HCT116 (cell line): Measurements from ENCODE around the gene DLG2. TPM values are rescaled to one million over a fixed set of nuclear protein-coding genes. Genes with fewer than 3 reads are reported as not detected.

Experiments used
- ATAC-seq: fragments of 200-7000 bp; cut with Tn5 transposase; 2 replicates; pipeline ENCODE4 v1.9.1; 2020; ENCODE audit warnings: mild to moderate bottlenecking, moderate library complexity
- BruUV-seq: library from RNA; stranded (reverse); fragments of 400-500 nt; replicated peaks from 2 replicates; lab custom pipeline; 2021; lab: Mats Ljungman, UMichigan
- CTCF ChIA-PET: fragments of 300-600 bp; sonication (Branson Sonifier 250); formaldehyde crosslinking; loops from one replicate; lab custom pipeline; 2021; ENCODE audit warnings: antibody characterized with exemption; lab: Charles Lee
- POLR2A ChIA-PET: fragments of 300-600, 350-600 bp; sonication (Branson Sonifier 250); formaldehyde crosslinking; loops from one replicate; lab custom pipeline; 2021; ENCODE audit warnings: antibody characterized with exemption; lab: Charles Lee
- RAD21 ChIA-PET, 2 experiments: fragments of 300-600 bp; sonication (Branson Sonifier 250); formaldehyde crosslinking; loops; one replicate each; lab custom pipeline; 2023; ENCODE audit warnings: low total read pairs in 2 of 2; ENCODE audit not compliant: uncharacterized antibody in 2 of 2, unreplicated experiment in 2 of 2, low non-redundant PET in 1 of 2; lab: Charles Lee
- DNase-seq: peaks from one replicate; pipeline ENCODE4 v3.0.0-alpha.2; 2010; ENCODE audit warnings: low read depth, low spot score
- H2AFZ ChIP-seq: fragments of 200-600 bp; shearing (Covaris generic), sonication (generic); 2 replicates; pipeline ENCODE4 v1.6.1; 2017; ENCODE audit warnings: low read depth, mixed run types, mixed read lengths, antibody characterized with exemption, low read length; ENCODE audit not compliant: poor library complexity, severe bottlenecking
- H3K27ac ChIP-seq: 2 replicates; pipeline ENCODE4 v1.5.1; 2012; ENCODE audit warnings: low read depth, low read length
- H3K27me3 ChIP-seq: fragments of 200-600 bp; sonication (generic); 2 replicates; pipeline ENCODE4 v1.6.1; 2016; ENCODE audit warnings: mixed run types, low read length, mixed read lengths; ENCODE audit not compliant: insufficient read depth
- H3K36me3 ChIP-seq, 2 experiments: fragments of 200-500 bp in 1 of 2; fragments of 200-600 bp in 1 of 2; sonication (Bioruptor generic) in 1 of 2; sonication (generic) in 1 of 2; 2 replicates each; pipeline versions ENCODE4 v1.5.1 to v1.6.1; 2014 to 2016; ENCODE audit warnings: low read length in 2 of 2, inconsistent platforms in 1 of 2, mixed read lengths in 1 of 2, mixed run types in 1 of 2; ENCODE audit not compliant: insufficient read depth in 2 of 2, control insufficient read depth in 1 of 2
- H3K4me1 ChIP-seq, 2 experiments: fragments of 200-600 bp in 1 of 2; sonication (generic) in 1 of 2; 2 replicates each; pipeline versions ENCODE4 v1.5.1 to v1.6.1; 2012 to 2017; ENCODE audit warnings: low read length in 2 of 2, inconsistent platforms in 1 of 2, mild to moderate bottlenecking in 1 of 2, mixed read lengths in 1 of 2, mixed run types in 1 of 2, moderate library complexity in 1 of 2; ENCODE audit not compliant: insufficient read depth in 2 of 2, control insufficient read depth in 1 of 2
- H3K4me2 ChIP-seq: fragments of 200-600 bp; sonication (generic); 2 replicates; pipeline ENCODE4 v1.6.1; 2017; ENCODE audit warnings: mixed run types, low read length, mixed read lengths
- H3K4me3 ChIP-seq, 2 experiments: fragments of 200-600 bp in 1 of 2; sonication (generic) in 1 of 2; replicated peaks in 1 of 2; 2 replicates each; pipeline ENCODE4 v1.5.1; 2011 to 2016; ENCODE audit warnings: low read length in 2 of 2, control low read depth in 1 of 2, low read depth in 1 of 2, mild to moderate bottlenecking in 1 of 2, mixed read lengths in 1 of 2, mixed run types in 1 of 2
- H3K79me2 ChIP-seq: fragments of 200-600 bp; sonication (generic); 2 replicates; pipeline ENCODE4 v1.6.1; 2017; ENCODE audit warnings: mild to moderate bottlenecking, mixed run types, low read length, moderate library complexity, mixed read lengths; ENCODE audit not compliant: insufficient read depth
- H3K9ac ChIP-seq: fragments of 200-600 bp; sonication (generic); 2 replicates; pipeline ENCODE4 v1.6.1; 2016; ENCODE audit warnings: low read length, mixed read lengths
- H3K9me2 ChIP-seq: fragments of 200-600 bp; sonication (generic), shearing (Covaris generic); 2 replicates; pipeline ENCODE4 v1.6.1; 2017; ENCODE audit warnings: mixed run types, mild to moderate bottlenecking, moderate library complexity; ENCODE audit not compliant: insufficient read depth
- H3K9me3 ChIP-seq, 2 experiments: fragments of 200-500 bp in 1 of 2; fragments of 200-600 bp in 1 of 2; sonication (Bioruptor generic) in 1 of 2; sonication (generic) in 1 of 2; 2 replicates each; pipeline ENCODE4 v1.6.1; 2014 to 2017; ENCODE audit warnings: low read length in 2 of 2, mixed read lengths in 2 of 2, inconsistent platforms in 1 of 2, low read depth in 1 of 2, mild to moderate bottlenecking in 1 of 2, mixed run types in 1 of 2, moderate library complexity in 1 of 2; ENCODE audit not compliant: control insufficient read depth in 1 of 2, insufficient read depth in 1 of 2
- H4K20me1 ChIP-seq: fragments of 200-600 bp; sonication (generic), shearing (Covaris generic); 2 replicates; pipeline ENCODE4 v1.6.1; 2017; ENCODE audit warnings: mixed run types, mild to moderate bottlenecking, moderate library complexity; ENCODE audit not compliant: insufficient read depth
- ATF3 ChIP-seq: IDR thresholded peaks from 2 replicates; pipeline ENCODE4 v1.6.1; 2012
- JUND ChIP-seq: IDR thresholded peaks from 2 replicates; pipeline ENCODE4 v1.6.1; 2012
- MAX ChIP-seq: IDR thresholded peaks from 2 replicates; pipeline ENCODE4 v1.6.1; 2012
- intact Hi-C: fragments of 100-400 bp; cut with micrococcal nuclease; formaldehyde crosslinking; loops from 2 replicates; pipeline ENCODE4 v1.10.0; 2022
- total RNA-seq: library from RNA; stranded (reverse); gene quantifications from one replicate; pipeline ENCODE4 v1.2.1, GENCODE V29; 2021; ENCODE audit not compliant: unreplicated experiment

Gene DLG2
- total RNA-seq, 1 experiment from 2014 or later, result 2.4 TPM

GRCh38 chr11:83862033-83862432 is 1765.1 kb downstream of the DLG2 start:
- Histone ChIP-seq H3K9ac (no peak overlapping the region), H3K4me2 (no peak overlapping the region), H4K20me1 (no peaks in the 10 kb centered on the region), H3K4me1 (no peaks in the 10 kb centered on the region), H3K4me3 (no peak overlapping the region), H3K36me3 (no peaks in the 10 kb centered on the region), H3K27me3 (0 out of 2 replicates have a peak, but pooled peaks cover 3% of the 10 kb centered on the region), H2AFZ (no peak overlapping the region), H3K79me2 (no peaks in the 10 kb centered on the region), H3K9me3 (no peaks in the 10 kb centered on the region), H3K27ac (no peak overlapping the region), H3K9me2 (no peaks in the 10 kb centered on the region)
- POLR2A ChIA-PET, result no interaction called here
- intact Hi-C loops, result no loop called here
- RAD21 ChIA-PET, result no interaction called here
- no peak for TF ChIP-seq JUND
- TF ChIP-seq ATF3, result no peak
- no TSS peak for BruUV-seq
- CTCF ChIA-PET, result no interaction called here
- no peak for ATAC-seq
- no peak for DNase-seq

GRCh38 chr11:83858694-83859093 is 1768.5 kb downstream of the DLG2 start:
- Histone ChIP-seq H3K4me3 (no peak overlapping the region), H3K4me1 (no peaks in the 10 kb centered on the region), H3K36me3 (no peaks in the 10 kb centered on the region), H2AFZ (no peak overlapping the region), H3K9ac (no peak overlapping the region), H3K9me2 (no peaks in the 10 kb centered on the region), H4K20me1 (no peaks in the 10 kb centered on the region; the same call in 1 of the 2 replicates), H3K27ac (no peak overlapping the region), H3K27me3 (no peaks in the 10 kb centered on the region), H3K79me2 (no peaks in the 10 kb centered on the region), H3K9me3 (no peaks in the 10 kb centered on the region), H3K4me2 (no peak overlapping the region)
- TF ChIP-seq JUND, result no peak
- ChIA-PET POLR2A (no interaction called here), RAD21 (no interaction called here), CTCF (no interaction called here)
- intact Hi-C loops, result no loop called here
- DNase-seq (no peak), ATAC-seq (no peak)
- no TSS peak for BruUV-seq

GRCh38 chr11:83855237-83855636 is 1771.9 kb downstream of the DLG2 start:
- Histone ChIP-seq H3K4me2 (no peak overlapping the region), H3K36me3 (no peaks in the 10 kb centered on the region), H3K9me2 (no peaks in the 10 kb centered on the region), H3K79me2 (no peaks in the 10 kb centered on the region), H3K27me3 (no peaks in the 10 kb centered on the region), H2AFZ (no peak overlapping the region), H3K9ac (no peak overlapping the region), H3K4me3 (no peak overlapping the region), H4K20me1 (no peaks in the 10 kb centered on the region; the same call in 1 of the 2 replicates), H3K4me1 (no peaks in the 10 kb centered on the region), H3K27ac (no peak overlapping the region), H3K9me3 (no peaks in the 10 kb centered on the region)
- intact Hi-C loops, result no loop called here
- DNase-seq, result no peak
- POLR2A ChIA-PET, result no interaction called here
- no peak for TF ChIP-seq MAX
- RAD21 ChIA-PET, result no interaction called here
- CTCF ChIA-PET, result no interaction called here
- no peak for ATAC-seq
- no TSS peak for BruUV-seq
